ENCODE measurements around the gene JMJD6. TPM values are rescaled to one million over a fixed set of nuclear protein-coding genes. Genes with fewer than 3 reads are reported as not detected.

JMJD6 gene
- total and polyA plus RNA-seq, 9 of the 15 experiments (the other 6 are each of a cell fraction or from before 2014, with no cell fraction given), result 2.5 to 52.3 (median 36.3) TPM

DNA sequence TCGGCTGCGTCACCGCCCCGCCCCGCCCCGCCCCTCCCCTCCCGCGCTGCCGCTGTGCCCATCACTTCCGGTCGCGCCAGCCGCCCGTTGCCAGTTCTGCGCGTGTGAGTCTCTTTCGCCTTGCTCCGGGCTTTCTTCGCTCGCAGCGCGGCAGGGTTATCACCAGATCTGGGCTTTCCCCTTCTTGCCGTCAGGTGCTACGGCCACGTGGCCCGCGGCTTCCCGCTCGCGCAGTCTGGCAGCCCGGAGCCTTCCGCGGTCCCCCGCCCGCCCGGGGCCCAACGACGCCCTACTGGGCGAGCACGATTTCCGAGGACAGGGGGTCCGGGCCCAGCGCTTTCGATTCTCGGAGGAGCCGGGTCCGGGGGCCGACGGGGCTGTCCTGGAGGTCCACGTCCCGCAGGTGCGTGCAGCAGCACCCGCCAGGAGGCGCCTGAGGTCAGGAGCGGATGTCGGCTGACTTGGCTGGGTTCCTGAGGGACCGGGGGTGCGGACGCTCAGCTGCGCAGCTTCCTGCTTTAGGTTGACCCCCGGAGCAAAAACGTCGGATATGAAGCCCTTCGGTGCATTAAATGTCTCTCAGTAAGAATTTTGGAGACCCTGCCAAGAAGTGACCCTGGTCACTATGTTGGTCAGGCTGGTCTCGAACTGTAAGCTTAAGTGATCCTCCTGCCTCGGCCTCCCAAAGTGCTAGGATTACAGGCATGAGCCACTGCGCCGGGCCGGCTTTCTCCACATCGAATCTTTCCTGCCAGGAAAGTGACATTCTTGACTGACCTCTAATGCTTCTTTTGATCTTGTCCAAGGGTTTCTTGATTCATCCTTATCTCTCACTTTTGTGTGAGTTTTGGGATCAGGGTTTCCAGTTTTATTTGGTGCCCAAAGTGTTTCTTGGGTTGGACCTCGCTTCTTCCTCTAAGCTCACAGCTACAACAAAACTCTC lies 641 bp upstream of the JMJD6 start, which contains the start of gene METTL23 (continued):
- TF ChIP-seq, protein P1, sequence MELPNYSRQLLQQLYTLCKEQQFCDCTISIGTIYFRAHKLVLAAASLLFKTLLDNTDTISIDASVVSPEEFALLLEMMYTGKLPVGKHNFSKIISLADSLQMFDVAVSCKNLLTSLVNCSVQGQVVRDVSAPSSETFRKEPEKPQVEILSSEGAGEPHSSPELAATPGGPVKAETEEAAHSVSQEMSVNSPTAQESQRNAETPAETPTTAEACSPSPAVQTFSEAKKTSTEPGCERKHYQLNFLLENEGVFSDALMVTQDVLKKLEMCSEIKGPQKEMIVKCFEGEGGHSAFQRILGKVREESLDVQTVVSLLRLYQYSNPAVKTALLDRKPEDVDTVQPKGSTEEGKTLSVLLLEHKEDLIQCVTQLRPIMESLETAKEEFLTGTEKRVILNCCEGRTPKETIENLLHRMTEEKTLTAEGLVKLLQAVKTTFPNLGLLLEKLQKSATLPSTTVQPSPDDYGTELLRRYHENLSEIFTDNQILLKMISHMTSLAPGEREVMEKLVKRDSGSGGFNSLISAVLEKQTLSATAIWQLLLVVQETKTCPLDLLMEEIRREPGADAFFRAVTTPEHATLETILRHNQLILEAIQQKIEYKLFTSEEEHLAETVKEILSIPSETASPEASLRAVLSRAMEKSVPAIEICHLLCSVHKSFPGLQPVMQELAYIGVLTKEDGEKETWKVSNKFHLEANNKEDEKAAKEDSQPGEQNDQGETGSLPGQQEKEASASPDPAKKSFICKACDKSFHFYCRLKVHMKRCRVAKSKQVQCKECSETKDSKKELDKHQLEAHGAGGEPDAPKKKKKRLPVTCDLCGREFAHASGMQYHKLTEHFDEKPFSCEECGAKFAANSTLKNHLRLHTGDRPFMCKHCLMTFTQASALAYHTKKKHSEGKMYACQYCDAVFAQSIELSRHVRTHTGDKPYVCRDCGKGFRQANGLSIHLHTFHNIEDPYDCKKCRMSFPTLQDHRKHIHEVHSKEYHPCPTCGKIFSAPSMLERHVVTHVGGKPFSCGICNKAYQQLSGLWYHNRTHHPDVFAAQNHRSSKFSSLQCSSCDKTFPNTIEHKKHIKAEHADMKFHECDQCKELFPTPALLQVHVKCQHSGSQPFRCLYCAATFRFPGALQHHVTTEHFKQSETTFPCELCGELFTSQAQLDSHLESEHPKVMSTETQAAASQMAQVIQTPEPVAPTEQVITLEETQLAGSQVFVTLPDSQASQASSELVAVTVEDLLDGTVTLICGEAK (IDR thresholded peaks at IDR 0.05), result peak; percentile 59
- TF ChIP-seq, protein P1 (CRISPR knock-in tag; IDR thresholded peaks at IDR 0.05), result no peak
- TF ChIP-seq, protein P2, sequence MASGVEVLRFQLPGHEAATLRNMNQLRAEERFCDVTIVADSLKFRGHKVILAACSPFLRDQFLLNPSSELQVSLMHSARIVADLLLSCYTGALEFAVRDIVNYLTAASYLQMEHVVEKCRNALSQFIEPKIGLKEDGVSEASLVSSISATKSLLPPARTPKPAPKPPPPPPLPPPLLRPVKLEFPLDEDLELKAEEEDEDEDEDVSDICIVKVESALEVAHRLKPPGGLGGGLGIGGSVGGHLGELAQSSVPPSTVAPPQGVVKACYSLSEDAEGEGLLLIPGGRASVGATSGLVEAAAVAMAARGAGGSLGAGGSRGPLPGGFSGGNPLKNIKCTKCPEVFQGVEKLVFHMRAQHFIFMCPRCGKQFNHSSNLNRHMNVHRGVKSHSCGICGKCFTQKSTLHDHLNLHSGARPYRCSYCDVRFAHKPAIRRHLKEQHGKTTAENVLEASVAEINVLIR (CRISPR knock-in tag; IDR thresholded peaks at IDR 0.05), result no peak
- TF ChIP-seq RBM39 (optimal IDR thresholded peaks at IDR 0.05; ENCODE audit: low read depth, low read length), result no peak
- TF ChIP-seq NFATC3 (IDR thresholded peaks at IDR 0.05), result no peak
- no peak for TF ChIP-seq CHD4 (IDR thresholded peaks at IDR 0.05; ENCODE audit: insufficient read depth, insufficient replicate concordance, low read depth, low read length, poor library complexity, severe bottlenecking)
- TF ChIP-seq TGIF2 (CRISPR knock-in tag; IDR thresholded peaks at IDR 0.05), result peak; percentile 90; the same call in 1 of the 2 replicates
- no peak; the same call in 1 of the 2 replicates for TF ChIP-seq JUN (IDR thresholded peaks at IDR 0.05; ENCODE audit: borderline replicate concordance, low read depth, low read length)
- peak; percentile 87; the same call in 1 of the 2 replicates for TF ChIP-seq JUN (CRISPR knock-in tag; IDR thresholded peaks at IDR 0.05; ENCODE audit: borderline replicate concordance)
- TF ChIP-seq, protein P3, sequence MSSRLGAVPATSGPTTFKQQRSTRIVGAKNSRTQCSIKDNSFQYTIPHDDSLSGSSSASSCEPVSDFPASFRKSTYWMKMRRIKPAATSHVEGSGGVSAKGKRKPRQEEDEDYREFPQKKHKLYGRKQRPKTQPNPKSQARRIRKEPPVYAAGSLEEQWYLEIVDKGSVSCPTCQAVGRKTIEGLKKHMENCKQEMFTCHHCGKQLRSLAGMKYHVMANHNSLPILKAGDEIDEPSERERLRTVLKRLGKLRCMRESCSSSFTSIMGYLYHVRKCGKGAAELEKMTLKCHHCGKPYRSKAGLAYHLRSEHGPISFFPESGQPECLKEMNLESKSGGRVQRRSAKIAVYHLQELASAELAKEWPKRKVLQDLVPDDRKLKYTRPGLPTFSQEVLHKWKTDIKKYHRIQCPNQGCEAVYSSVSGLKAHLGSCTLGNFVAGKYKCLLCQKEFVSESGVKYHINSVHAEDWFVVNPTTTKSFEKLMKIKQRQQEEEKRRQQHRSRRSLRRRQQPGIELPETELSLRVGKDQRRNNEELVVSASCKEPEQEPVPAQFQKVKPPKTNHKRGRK (tag; IDR thresholded peaks at IDR 0.05), result no peak
- TF ChIP-seq, protein P4, sequence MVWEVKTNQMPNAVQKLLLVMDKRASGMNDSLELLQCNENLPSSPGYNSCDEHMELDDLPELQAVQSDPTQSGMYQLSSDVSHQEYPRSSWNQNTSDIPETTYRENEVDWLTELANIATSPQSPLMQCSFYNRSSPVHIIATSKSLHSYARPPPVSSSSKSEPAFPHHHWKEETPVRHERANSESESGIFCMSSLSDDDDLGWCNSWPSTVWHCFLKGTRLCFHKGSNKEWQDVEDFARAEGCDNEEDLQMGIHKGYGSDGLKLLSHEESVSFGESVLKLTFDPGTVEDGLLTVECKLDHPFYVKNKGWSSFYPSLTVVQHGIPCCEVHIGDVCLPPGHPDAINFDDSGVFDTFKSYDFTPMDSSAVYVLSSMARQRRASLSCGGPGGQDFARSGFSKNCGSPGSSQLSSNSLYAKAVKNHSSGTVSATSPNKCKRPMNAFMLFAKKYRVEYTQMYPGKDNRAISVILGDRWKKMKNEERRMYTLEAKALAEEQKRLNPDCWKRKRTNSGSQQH (CRISPR knock-in tag; IDR thresholded peaks at IDR 0.05), result no peak
- peak; percentile 90 for TF ChIP-seq ELF1 (tag; IDR thresholded peaks at IDR 0.05)
- no peak; the same call in 1 of the 2 replicates for TF ChIP-seq ZNF766 (CRISPR knock-in tag; conservative IDR thresholded peaks at IDR 0.05)
